Endometrium (tissue), 2 donors: Measurements from ENCODE around the gene MTHFD2.

ENCODE experiments used
- FAIRE-seq: peaks from 2 replicates; lab custom pipeline; 2012; peaks lifted over from hg19 to GRCh38; lab: Jason Lieb, UNC
- donor health status: control.
- donor health status: control.

MTHFD2 gene

DNA sequence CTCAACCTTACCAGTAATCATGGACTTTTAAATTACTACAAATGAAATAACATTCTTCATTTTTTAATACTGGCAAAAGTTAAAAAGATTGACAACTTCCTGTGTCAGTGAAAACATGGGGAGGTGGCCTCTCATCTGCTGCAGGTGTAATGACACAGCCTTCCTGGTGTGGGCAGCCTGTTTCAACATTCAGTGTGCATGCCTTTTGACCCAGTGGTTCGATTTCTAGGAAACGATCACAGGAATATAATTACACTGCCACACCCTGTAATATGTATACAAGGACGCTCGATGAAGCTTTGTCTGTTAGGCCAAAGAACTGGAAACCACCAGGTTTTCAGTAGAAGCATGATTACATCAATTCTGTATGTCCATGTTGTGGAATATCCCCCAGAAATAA is 68.7 kb downstream of the MTHFD2 start:
- FAIRE-seq = no peak
